Tibial artery (tissue), 4 donors: Measurements from ENCODE around the gene KRTAP6-2.

Experiments used
- DNase-seq, 2 donors: peaks; one replicate each; pipeline ENCODE4 v3.0.0-alpha.2; 2019
- H3K27ac ChIP-seq, 2 donors: fragments of 200-600 bp; sonication (generic) in 1 of 2; 1 replicate in 1 of 2; 2 replicates in 1 of 2; pipeline ENCODE4 v1.5.1; 2018 to 2019; ENCODE audit warnings: mild to moderate bottlenecking in 1 of 2
- H3K27me3 ChIP-seq, 2 donors: fragments of 200-600 bp; sonication (generic) in 1 of 2; one replicate each; pipeline versions ENCODE4 v1.5.1 to v1.6.0; 2016 to 2019
- H3K36me3 ChIP-seq, 3 donors: fragments of 200-600 bp; sonication (generic) in 2 of 3; one replicate each; pipeline ENCODE4 v1.5.1; 2016 to 2019; ENCODE audit warnings: mild to moderate bottlenecking in 2 of 3
- H3K4me1 ChIP-seq, 4 donors: fragments of 200-600 bp; sonication (generic) in 2 of 4; 1 replicate in 3 of 4; 2 replicates in 1 of 4; pipeline ENCODE4 v1.5.1; 2016 to 2019
- H3K4me3 ChIP-seq, 2 donors: fragments of 200-600 bp; sonication (generic) in 1 of 2; 1 replicate in 1 of 2; 2 replicates in 1 of 2; pipeline ENCODE4 v1.5.1; 2018 to 2019; ENCODE audit warnings: mild to moderate bottlenecking in 2 of 2
- H3K9me3 ChIP-seq, 3 donors: fragments of 200-600 bp; sonication (generic) in 1 of 3; one replicate each; pipeline ENCODE4 v1.5.1; 2016 to 2019
- CTCF ChIP-seq, 2 experiments: fragments of 200-600 bp in 1 of 2; fragments of 450-650 bp in 1 of 2; IDR thresholded peaks; one replicate each; pipeline ENCODE4 v1.5.1; 2017 to 2019; ENCODE audit warnings: antibody characterized with exemption in 2 of 2, mild to moderate bottlenecking in 1 of 2, moderate library complexity in 1 of 2
- intact Hi-C: fragments of 100-400 bp; cut with DNase I; formaldehyde crosslinking; loops from one replicate; pipeline ENCODE4 v1.15.0; 2023; ENCODE audit warnings: low total_unique reads

The KRTAP6-2 gene

GRCh38 chr21:30628109-30628508, 29.4 kb upstream of the KRTAP6-2 start:
- TF ChIP-seq CTCF (IDR thresholded peaks at IDR 0.05) = no peak
- intact Hi-C loops = no loop called here

GRCh38 chr21:30625449-30626165, 26.9 kb upstream of the KRTAP6-2 start:
- TF ChIP-seq CTCF (IDR thresholded peaks at IDR 0.05) = no peak
- Histone ChIP-seq H3K27ac (no peak overlapping the region), H3K9me3 (peaks cover 0 to 5% (median 0%) of the 10 kb centered on the region in 3 donors), H3K27me3 (no peaks in the 10 kb centered on the region), H3K4me3 (no peak overlapping the region), H3K4me1 (no peaks in the 10 kb centered on the region), H3K36me3 (no peaks in the 10 kb centered on the region)
- no peak for DNase-seq
- intact Hi-C loops = no loop called here

More at GRCh38 chr21:30628109-30628508, 29.4 kb upstream of the KRTAP6-2 start:
- H3K36me3 ChIP-seq = no peaks in the 10 kb centered on the region
- H3K9me3 ChIP-seq = peaks cover 0 to 5% (median 0%) of the 10 kb centered on the region in 3 donors
- no peak overlapping the region for H3K27ac ChIP-seq
- H3K4me3 ChIP-seq = no peak overlapping the region
- no peaks in the 10 kb centered on the region for H3K4me1 ChIP-seq
- no peaks in the 10 kb centered on the region for H3K27me3 ChIP-seq
- no peak for DNase-seq

- H3K27me3 ChIP-seq = no peaks in the 10 kb centered on the region
- H3K4me3 ChIP-seq = no peak overlapping the region
- peaks cover 0 to 5% (median 0%) of the 10 kb centered on the region in 3 donors for H3K9me3 ChIP-seq
- TF ChIP-seq CTCF (IDR thresholded peaks at IDR 0.05) = no peak
- no peak for DNase-seq
- no peaks in the 10 kb centered on the region for H3K36me3 ChIP-seq
- intact Hi-C loops = no loop called here
- no peaks in the 10 kb centered on the region for H3K4me1 ChIP-seq
- no peak overlapping the region for H3K27ac ChIP-seq
Observed at GRCh38 chr21:30623362-30623761, 24.7 kb upstream of the KRTAP6-2 start.

- peaks cover 0 to 4% (median 0%) of the 10 kb centered on the region in 3 donors for H3K9me3 ChIP-seq
- intact Hi-C loops = no loop called here
- no peak for TF ChIP-seq CTCF (IDR thresholded peaks at IDR 0.05)
- no peaks in the 10 kb centered on the region for H3K36me3 ChIP-seq
- H3K4me1 ChIP-seq = no peaks in the 10 kb centered on the region
- no peak within 1 kb of the TSS for H3K4me3 ChIP-seq
- no peaks in the 10 kb centered on the region for H3K27me3 ChIP-seq
- no peak for DNase-seq
- no peak within 1 kb of the TSS for H3K27ac ChIP-seq
Observed at GRCh38 chr21:30620522-30620921, 21.8 kb upstream of the KRTAP6-2 start, which contains the start of gene KRTAP20-4. Gene KRTAP20-4 (plus strand): TSS chr21:30620627.

GRCh38 chr21:30620080-30620479, 21.4 kb upstream of the KRTAP6-2 start:
- Histone ChIP-seq H3K9me3 (no peaks in the 10 kb centered on the region), H3K4me3 (no peak overlapping the region), H3K4me1 (no peaks in the 10 kb centered on the region), H3K27ac (no peak overlapping the region), H3K27me3 (no peaks in the 10 kb centered on the region), H3K36me3 (no peaks in the 10 kb centered on the region)
- no peak for TF ChIP-seq CTCF (IDR thresholded peaks at IDR 0.05)
- intact Hi-C loops = no loop called here
- DNase-seq = no peak
